Panc1 (cell line): ENCODE results near the gene MGAT4A. TPM values are rescaled to one million over a fixed set of nuclear protein-coding genes. Genes with fewer than 3 reads are reported as not detected.

Experiments
- ATAC-seq: fragments of 200-7000 bp; cut with Tn5 transposase; 2 replicates; pipeline ENCODE4 v1.9.1; 2020; ENCODE audit warnings: mild to moderate bottlenecking, moderate library complexity
- BruUV-seq: library from RNA; stranded (reverse); fragments of 400-500 nt; replicated peaks from 2 replicates; lab custom pipeline; 2021; lab: Mats Ljungman, UMichigan
- CTCF ChIA-PET: fragments of 300-600 bp; sonication (Branson Sonifier 250); formaldehyde crosslinking; loops from one replicate; lab custom pipeline; 2022; ENCODE audit warnings: antibody characterized with exemption; lab: Charles Lee
- POLR2A ChIA-PET: fragments of 300-600 bp; sonication (Branson Sonifier 250); formaldehyde crosslinking; loops from one replicate; lab custom pipeline; 2022; ENCODE audit warnings: antibody characterized with exemption; lab: Charles Lee
- DNase-seq: peaks from one replicate; pipeline ENCODE4 v3.0.0-alpha.2; 2010; ENCODE audit warnings: low read depth, low spot score
- H3K27ac ChIP-seq: 2 replicates; pipeline ENCODE4 v1.5.1; 2011; ENCODE audit warnings: mild to moderate bottlenecking, low read length, inconsistent platforms
- H3K27me3 ChIP-seq: fragments of 200-500 bp; sonication (Bioruptor generic); 2 replicates; pipeline ENCODE4 v1.6.0; 2014; ENCODE audit warnings: low read length, inconsistent platforms; ENCODE audit not compliant: control insufficient read depth, insufficient read depth
- H3K36me3 ChIP-seq: fragments of 200-500 bp; sonication (Bioruptor generic); 2 replicates; pipeline ENCODE4 v1.5.1; 2014; ENCODE audit warnings: inconsistent platforms, mild to moderate bottlenecking, low read length, moderate library complexity; ENCODE audit not compliant: control insufficient read depth, insufficient read depth
- H3K4me1 ChIP-seq: 2 replicates; pipeline ENCODE4 v1.5.1; 2011; ENCODE audit warnings: inconsistent platforms, mild to moderate bottlenecking, low read length, moderate library complexity; ENCODE audit not compliant: control insufficient read depth, insufficient read depth
- H3K4me3 ChIP-seq, 2 experiments: 2 replicates each; pipeline ENCODE4 v1.5.1; 2011 to 2012; ENCODE audit warnings: low read depth in 2 of 2, low read length in 2 of 2, mild to moderate bottlenecking in 2 of 2, inconsistent platforms in 1 of 2, moderate library complexity in 1 of 2
- H3K9me3 ChIP-seq: fragments of 200-500 bp; sonication (Bioruptor generic); 2 replicates; pipeline ENCODE4 v1.5.1; 2014; ENCODE audit warnings: low read depth, mild to moderate bottlenecking, inconsistent platforms, low read length, moderate library complexity; ENCODE audit not compliant: control insufficient read depth, insufficient read depth
- POLR2AphosphoS5 ChIP-seq: IDR thresholded peaks from 2 replicates; pipeline ENCODE4 v1.6.1; 2012; ENCODE audit warnings: mild to moderate bottlenecking, low read depth, low read length, moderate library complexity
- SIN3A ChIP-seq: IDR thresholded peaks from 2 replicates; pipeline ENCODE4 v1.6.1; 2012; ENCODE audit warnings: low read depth, mild to moderate bottlenecking, low read length, moderate library complexity, borderline replicate concordance; ENCODE audit not compliant: insufficient read depth
- TCF7L2 ChIP-seq: IDR thresholded peaks from 2 replicates; pipeline ENCODE4 v1.6.1; 2011; ENCODE audit warnings: mild to moderate bottlenecking, low read depth, low read length, inconsistent platforms
- in situ Hi-C: cut with HindIII; loops from 2 replicates; pipeline ENCODE4 v1.10.0; 2016; ENCODE audit warnings: low sequenced_read_pairs, low pct_unique_long_range_greater_than_20kb
- intact Hi-C: fragments of 100-400 bp; cut with micrococcal nuclease; formaldehyde crosslinking; loops from one replicate; pipeline ENCODE4 v1.10.0; 2022; ENCODE audit not compliant: unreplicated experiment
- total RNA-seq: library from RNA; stranded (reverse); gene quantifications from one replicate; pipeline ENCODE4 v1.2.1, GENCODE V29; 2021; ENCODE audit not compliant: unreplicated experiment
- TF ChIP-seq, protein P1 (sequence below): fragments of 450-650 bp; IDR thresholded peaks from 2 replicates; pipeline ENCODE4 v1.5.1; 2017; ENCODE audit warnings: mild to moderate bottlenecking
- TF ChIP-seq, protein P2 (sequence below), 2 experiments: IDR thresholded peaks; 2 replicates each; pipeline ENCODE4 v1.6.1; 2011 to 2012; ENCODE audit warnings: low read depth in 2 of 2, control low read depth in 1 of 2, low read length in 1 of 2, mild to moderate bottlenecking in 1 of 2, moderate library complexity in 1 of 2; ENCODE audit not compliant: insufficient read depth in 1 of 2

Gene MGAT4A
- total RNA-seq, 1 experiment from 2014 or later = 4.4 TPM

DNA sequence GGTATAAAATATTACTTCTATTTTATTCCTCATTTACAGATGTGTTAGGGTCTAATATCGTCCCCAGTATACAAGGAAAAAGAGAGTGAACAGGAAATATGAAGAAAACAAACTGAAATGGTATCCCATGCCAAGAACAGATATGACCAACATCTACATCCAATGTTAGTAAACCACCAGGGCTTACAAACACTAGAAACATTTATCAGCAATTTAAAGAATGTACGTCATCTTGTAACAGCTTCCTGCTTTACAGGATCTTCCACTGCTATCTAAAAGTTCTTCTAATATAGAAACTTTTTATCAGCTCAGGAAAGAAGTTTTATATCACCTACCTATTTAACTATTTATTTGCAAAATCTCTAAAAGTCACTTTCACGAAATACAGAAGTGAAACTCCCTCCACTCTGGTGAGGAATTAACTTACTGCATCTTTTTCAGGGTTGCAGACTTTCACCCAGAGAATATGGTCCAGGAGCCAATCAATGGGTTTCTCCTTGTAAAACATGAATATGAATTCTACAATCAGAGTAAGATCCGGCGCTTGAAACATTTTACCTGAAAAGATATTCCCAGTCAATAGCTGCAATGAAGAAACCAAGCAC, 87.3 kb downstream of the MGAT4A start:
- Histone ChIP-seq H3K36me3 (no peaks in the 10 kb centered on the region), H3K4me3 (no peak overlapping the region), H3K27me3 (no peaks in the 10 kb centered on the region; the same call in 1 of the 2 replicates), H3K27ac (no peak overlapping the region), H3K9me3 (no peaks in the 10 kb centered on the region), H3K4me1 (no peaks in the 10 kb centered on the region)
- TF ChIP-seq TCF7L2 = no peak
- TF ChIP-seq, protein P1, sequence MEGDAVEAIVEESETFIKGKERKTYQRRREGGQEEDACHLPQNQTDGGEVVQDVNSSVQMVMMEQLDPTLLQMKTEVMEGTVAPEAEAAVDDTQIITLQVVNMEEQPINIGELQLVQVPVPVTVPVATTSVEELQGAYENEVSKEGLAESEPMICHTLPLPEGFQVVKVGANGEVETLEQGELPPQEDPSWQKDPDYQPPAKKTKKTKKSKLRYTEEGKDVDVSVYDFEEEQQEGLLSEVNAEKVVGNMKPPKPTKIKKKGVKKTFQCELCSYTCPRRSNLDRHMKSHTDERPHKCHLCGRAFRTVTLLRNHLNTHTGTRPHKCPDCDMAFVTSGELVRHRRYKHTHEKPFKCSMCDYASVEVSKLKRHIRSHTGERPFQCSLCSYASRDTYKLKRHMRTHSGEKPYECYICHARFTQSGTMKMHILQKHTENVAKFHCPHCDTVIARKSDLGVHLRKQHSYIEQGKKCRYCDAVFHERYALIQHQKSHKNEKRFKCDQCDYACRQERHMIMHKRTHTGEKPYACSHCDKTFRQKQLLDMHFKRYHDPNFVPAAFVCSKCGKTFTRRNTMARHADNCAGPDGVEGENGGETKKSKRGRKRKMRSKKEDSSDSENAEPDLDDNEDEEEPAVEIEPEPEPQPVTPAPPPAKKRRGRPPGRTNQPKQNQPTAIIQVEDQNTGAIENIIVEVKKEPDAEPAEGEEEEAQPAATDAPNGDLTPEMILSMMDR = no peak
- in situ Hi-C loops = no loop called here
- ChIA-PET POLR2A (no interaction called here), CTCF (no interaction called here)
- ATAC-seq (no peak), DNase-seq (no peak)
- no TSS peak for BruUV-seq
- intact Hi-C loops = no loop called here

DNA sequence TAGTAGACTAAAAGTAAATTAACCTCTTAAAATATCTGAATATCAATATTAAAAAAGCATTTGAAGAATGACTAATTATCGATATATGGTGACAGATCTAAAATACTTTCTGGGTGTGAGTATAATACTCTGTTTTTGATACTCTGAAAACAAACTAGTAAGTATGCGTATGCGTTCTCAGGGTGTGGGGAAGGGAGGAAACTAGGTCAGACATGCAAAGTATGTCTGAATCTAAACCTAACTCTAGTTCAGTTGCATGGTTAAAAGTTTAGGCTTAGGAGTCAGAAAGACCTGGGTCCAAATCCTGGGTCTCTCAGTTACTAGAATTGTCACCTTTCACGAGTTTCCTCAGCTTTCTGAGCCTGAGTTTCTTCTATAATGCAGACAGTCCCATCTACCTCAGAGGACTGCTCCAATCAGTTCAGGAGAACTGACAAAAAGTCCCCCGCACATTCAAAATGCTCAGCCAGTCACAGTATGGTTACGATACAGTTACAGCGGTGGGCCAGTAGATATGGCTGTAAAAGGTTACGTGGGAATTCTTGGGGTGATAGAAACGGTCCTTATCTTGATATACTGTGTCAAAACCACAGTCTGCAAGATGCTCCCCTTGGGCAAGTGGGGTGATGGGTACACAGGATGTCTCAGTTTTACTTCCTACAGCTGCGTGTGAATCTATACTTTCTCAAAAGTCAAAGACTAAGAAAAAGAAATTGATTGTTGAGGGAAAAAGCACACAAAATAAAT, 93.4 kb downstream of the MGAT4A start:
- Histone ChIP-seq H3K36me3 (no peaks in the 10 kb centered on the region), H3K27me3 (peaks cover 2% of the 10 kb centered on the region; the same call in 1 of the 2 replicates), H3K4me3 (no peak overlapping the region), H3K9me3 (no peaks in the 10 kb centered on the region), H3K27ac (no peak overlapping the region), H3K4me1 (no peaks in the 10 kb centered on the region)
- DNase-seq (no peak), ATAC-seq (no peak)
- ChIA-PET POLR2A (no interaction called here), CTCF (no interaction called here)
- in situ Hi-C loops = no loop called here
- BruUV-seq = no TSS peak
- TF ChIP-seq, protein P2, sequence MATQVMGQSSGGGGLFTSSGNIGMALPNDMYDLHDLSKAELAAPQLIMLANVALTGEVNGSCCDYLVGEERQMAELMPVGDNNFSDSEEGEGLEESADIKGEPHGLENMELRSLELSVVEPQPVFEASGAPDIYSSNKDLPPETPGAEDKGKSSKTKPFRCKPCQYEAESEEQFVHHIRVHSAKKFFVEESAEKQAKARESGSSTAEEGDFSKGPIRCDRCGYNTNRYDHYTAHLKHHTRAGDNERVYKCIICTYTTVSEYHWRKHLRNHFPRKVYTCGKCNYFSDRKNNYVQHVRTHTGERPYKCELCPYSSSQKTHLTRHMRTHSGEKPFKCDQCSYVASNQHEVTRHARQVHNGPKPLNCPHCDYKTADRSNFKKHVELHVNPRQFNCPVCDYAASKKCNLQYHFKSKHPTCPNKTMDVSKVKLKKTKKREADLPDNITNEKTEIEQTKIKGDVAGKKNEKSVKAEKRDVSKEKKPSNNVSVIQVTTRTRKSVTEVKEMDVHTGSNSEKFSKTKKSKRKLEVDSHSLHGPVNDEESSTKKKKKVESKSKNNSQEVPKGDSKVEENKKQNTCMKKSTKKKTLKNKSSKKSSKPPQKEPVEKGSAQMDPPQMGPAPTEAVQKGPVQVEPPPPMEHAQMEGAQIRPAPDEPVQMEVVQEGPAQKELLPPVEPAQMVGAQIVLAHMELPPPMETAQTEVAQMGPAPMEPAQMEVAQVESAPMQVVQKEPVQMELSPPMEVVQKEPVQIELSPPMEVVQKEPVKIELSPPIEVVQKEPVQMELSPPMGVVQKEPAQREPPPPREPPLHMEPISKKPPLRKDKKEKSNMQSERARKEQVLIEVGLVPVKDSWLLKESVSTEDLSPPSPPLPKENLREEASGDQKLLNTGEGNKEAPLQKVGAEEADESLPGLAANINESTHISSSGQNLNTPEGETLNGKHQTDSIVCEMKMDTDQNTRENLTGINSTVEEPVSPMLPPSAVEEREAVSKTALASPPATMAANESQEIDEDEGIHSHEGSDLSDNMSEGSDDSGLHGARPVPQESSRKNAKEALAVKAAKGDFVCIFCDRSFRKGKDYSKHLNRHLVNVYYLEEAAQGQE (IDR thresholded peaks at IDR 0.05; ENCODE audit: insufficient read depth in 1 of 2, low read depth in 2 of 2, low read length in 1 of 2) = no peak
- TF ChIP-seq TCF7L2 (no peak), POLR2AphosphoS5 (no peak), SIN3A (no peak)
- TF ChIP-seq, protein P1 = no peak
- intact Hi-C loops = no loop called here
